Stomach smooth muscle (tissue), 2 donors: ENCODE data around the gene ARHGAP24.

Experiments
- H3K27ac ChIP-seq: one replicate; pipeline ENCODE4 v1.7.0; 2013; ENCODE audit warnings: mild to moderate bottlenecking, low read length, inconsistent platforms
- H3K27me3 ChIP-seq, 2 donors: one replicate each; pipeline ENCODE4 v1.7.0; 2013; ENCODE audit warnings: low read length in 2 of 2; ENCODE audit not compliant: insufficient read depth in 2 of 2, control insufficient read depth in 1 of 2
- H3K36me3 ChIP-seq, 2 donors: one replicate each; pipeline ENCODE4 v1.7.0; 2013; ENCODE audit warnings: low read length in 2 of 2; ENCODE audit not compliant: control insufficient read depth in 2 of 2, insufficient read depth in 2 of 2
- H3K4me1 ChIP-seq: one replicate; pipeline ENCODE4 v1.7.0; 2013; ENCODE audit warnings: low read length; ENCODE audit not compliant: control insufficient read depth, insufficient read depth
- H3K4me3 ChIP-seq, 2 donors: one replicate each; pipeline ENCODE4 v1.7.0; 2013; ENCODE audit warnings: low read length in 2 of 2
- H3K9ac ChIP-seq, 2 donors: one replicate each; pipeline ENCODE4 v1.7.0; 2013; ENCODE audit warnings: low read length in 2 of 2, mild to moderate bottlenecking in 1 of 2
- H3K9me3 ChIP-seq, 2 donors: one replicate each; pipeline ENCODE4 v1.7.0; 2013; ENCODE audit warnings: low read length in 2 of 2; ENCODE audit not compliant: control insufficient read depth in 2 of 2
- donor health status: healthy.
- donor health status: Pancreatic carcinoma.

ARHGAP24 gene

DNA sequence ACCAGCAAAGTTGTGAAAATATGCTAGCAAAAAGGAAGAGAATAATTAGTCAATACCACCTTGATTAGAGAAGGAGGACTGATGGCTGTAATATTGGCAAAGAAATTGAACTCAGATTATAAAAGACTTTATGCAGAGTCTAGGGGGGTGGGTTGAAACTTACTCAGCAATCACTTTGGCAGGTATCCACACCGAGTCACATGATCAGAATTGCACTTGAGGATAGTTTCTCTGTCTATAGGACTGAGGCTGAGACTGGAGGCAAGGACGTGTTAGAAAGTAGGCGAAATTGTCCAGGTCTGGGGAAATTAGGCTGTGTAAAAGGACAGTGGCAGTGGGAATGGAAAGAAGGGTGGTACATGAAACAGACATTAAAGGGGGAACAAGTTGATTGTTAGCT is 284.4 kb downstream of the ARHGAP24 start:
- Histone ChIP-seq H3K4me1 (peaks cover 6% of the 10 kb centered on the region), H3K27ac (no peak overlapping the region)

DNA sequence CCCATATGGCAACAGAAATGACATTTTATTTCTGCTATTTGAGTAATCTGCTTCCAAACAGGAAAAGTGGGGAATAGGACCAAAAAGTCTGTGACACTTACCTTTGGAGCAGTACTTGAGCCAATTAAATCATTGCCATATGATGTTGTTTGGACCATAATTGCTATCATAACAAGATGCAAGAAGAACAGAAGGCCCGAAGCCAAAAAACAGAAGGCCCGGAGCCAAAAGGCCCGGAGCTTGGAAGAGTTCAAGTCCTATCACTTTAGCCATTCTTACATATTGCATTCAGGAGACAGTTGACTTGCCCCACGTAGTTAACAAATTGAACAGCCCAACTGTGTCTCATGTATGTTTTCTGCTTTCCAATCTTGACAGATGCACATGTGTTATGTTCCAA is 285.6 kb downstream of the ARHGAP24 start:
- Histone ChIP-seq H3K9me3 (no peaks in the 10 kb centered on the region), H3K27ac (no peak overlapping the region), H3K9ac (no peak overlapping the region), H3K4me1 (peaks cover 6% of the 10 kb centered on the region), H3K4me3 (no peak overlapping the region), H3K27me3 (no peaks in the 10 kb centered on the region), H3K36me3 (no peaks in the 10 kb centered on the region)

More for the DNA sequence above, 284.4 kb downstream of the ARHGAP24 start:
- Histone ChIP-seq H3K4me3 (no peak overlapping the region), H3K27me3 (no peaks in the 10 kb centered on the region), H3K36me3 (no peaks in the 10 kb centered on the region), H3K9ac (no peak overlapping the region), H3K9me3 (no peaks in the 10 kb centered on the region)

- Histone ChIP-seq H3K4me1 (peaks cover 6% of the 10 kb centered on the region), H3K4me3 (peak overlapping the region; percentile 23), H3K27me3 (no peaks in the 10 kb centered on the region), H3K9ac (no peak overlapping the region), H3K27ac (peak overlapping the region; percentile 25), H3K36me3 (no peaks in the 10 kb centered on the region), H3K9me3 (no peaks in the 10 kb centered on the region)
These were observed 287.0 kb downstream of the ARHGAP24 start for GRCh38 chr4:85761803-85762528.

DNA sequence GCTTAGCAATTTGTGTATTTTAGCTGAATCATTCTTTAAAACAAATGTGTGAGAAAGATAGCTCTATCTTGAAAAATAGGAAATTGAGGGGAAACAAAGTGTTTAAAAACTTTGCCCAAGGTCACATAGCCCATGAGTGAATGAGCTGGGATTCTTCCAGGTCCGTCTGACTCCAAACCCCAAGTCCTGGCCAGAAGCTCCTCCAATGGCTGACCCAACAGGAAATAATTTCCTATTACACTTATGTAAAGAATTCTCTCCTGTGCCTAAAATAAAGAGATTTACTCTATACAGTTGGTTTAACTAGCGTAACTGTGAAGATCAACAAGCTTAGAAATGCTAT is 287.6 kb downstream of the ARHGAP24 start:
- Histone ChIP-seq H3K36me3 (no peaks in the 10 kb centered on the region), H3K4me3 (peak overlapping the region; percentile 23), H3K27me3 (no peaks in the 10 kb centered on the region), H3K9ac (no peak overlapping the region), H3K27ac (peak overlapping the region; percentile 25), H3K4me1 (peaks cover 6% of the 10 kb centered on the region), H3K9me3 (no peaks in the 10 kb centered on the region)

- H3K36me3 ChIP-seq = no peaks in the 10 kb centered on the region
- no peak overlapping the region for H3K27ac ChIP-seq
These were observed 288.3 kb downstream of the ARHGAP24 start for GRCh38 chr4:85763202-85763601.

GRCh38 chr4:85767649-85768048 is 292.7 kb downstream of the ARHGAP24 start:
- Histone ChIP-seq H3K27ac (no peak overlapping the region), H3K36me3 (no peaks in the 10 kb centered on the region), H3K27me3 (no peaks in the 10 kb centered on the region), H3K4me3 (no peak overlapping the region), H3K9ac (no peak overlapping the region), H3K4me1 (no peaks in the 10 kb centered on the region), H3K9me3 (no peaks in the 10 kb centered on the region)

More at GRCh38 chr4:85763202-85763601, 288.3 kb downstream of the ARHGAP24 start:
- H3K4me3 ChIP-seq = no peak overlapping the region
- H3K4me1 ChIP-seq = peaks cover 6% of the 10 kb centered on the region
- no peaks in the 10 kb centered on the region for H3K9me3 ChIP-seq
- no peaks in the 10 kb centered on the region for H3K27me3 ChIP-seq
- H3K9ac ChIP-seq = no peak overlapping the region

DNA sequence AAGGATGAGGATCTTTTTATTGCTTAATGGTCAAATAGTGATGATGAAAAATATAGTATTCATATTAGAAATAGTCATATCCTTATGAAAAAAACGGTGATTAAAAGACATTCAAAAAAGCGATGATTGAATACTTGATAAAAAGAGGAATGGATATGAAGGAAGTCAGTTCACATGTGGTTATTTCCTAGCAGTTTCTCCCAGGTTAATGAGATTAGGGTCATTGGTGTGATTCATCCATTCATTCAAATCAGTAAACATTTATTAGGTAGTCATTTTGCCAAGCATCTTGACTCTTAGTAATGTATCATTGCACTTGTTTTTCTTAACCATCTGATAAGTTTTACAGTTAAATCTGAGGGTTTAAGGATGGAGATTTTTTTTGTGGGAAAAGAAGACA is 294.1 kb downstream of the ARHGAP24 start:
- Histone ChIP-seq H3K36me3 (no peaks in the 10 kb centered on the region), H3K4me1 (no peaks in the 10 kb centered on the region), H3K9ac (no peak overlapping the region), H3K27ac (no peak overlapping the region), H3K9me3 (no peaks in the 10 kb centered on the region), H3K27me3 (no peaks in the 10 kb centered on the region), H3K4me3 (no peak overlapping the region)

- no peaks in the 10 kb centered on the region for H3K36me3 ChIP-seq
- H3K4me3 ChIP-seq = no peak overlapping the region
- no peaks in the 10 kb centered on the region for H3K27me3 ChIP-seq
- H3K9me3 ChIP-seq = no peaks in the 10 kb centered on the region
- no peaks in the 10 kb centered on the region for H3K4me1 ChIP-seq
- H3K9ac ChIP-seq = no peak overlapping the region
- H3K27ac ChIP-seq = no peak overlapping the region
These were observed 297.5 kb downstream of the ARHGAP24 start for GRCh38 chr4:85772470-85772869.

DNA sequence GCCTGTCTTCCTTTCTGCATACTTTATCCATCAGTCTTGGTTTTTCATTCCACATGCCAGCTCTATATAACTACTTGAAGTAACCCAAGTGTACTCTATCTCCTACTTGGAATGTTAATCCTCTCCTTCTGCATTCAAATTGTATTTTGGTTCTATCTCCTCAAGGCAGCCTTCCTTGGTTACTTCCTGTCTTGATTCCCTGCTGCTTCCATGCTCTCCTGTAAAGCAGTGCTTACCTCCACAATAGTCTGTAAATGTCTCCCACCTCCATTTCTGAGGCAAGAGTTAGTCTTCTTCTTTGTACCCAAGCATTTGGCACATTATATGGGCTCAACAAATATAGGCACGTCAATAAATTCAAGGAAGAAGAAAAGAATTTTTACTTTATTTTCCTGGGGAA is 298.4 kb downstream of the ARHGAP24 start:
- Histone ChIP-seq H3K9ac (no peak overlapping the region), H3K9me3 (no peaks in the 10 kb centered on the region), H3K4me3 (no peak overlapping the region), H3K36me3 (no peaks in the 10 kb centered on the region), H3K27ac (no peak overlapping the region), H3K27me3 (no peaks in the 10 kb centered on the region), H3K4me1 (peaks cover 4% of the 10 kb centered on the region)

DNA sequence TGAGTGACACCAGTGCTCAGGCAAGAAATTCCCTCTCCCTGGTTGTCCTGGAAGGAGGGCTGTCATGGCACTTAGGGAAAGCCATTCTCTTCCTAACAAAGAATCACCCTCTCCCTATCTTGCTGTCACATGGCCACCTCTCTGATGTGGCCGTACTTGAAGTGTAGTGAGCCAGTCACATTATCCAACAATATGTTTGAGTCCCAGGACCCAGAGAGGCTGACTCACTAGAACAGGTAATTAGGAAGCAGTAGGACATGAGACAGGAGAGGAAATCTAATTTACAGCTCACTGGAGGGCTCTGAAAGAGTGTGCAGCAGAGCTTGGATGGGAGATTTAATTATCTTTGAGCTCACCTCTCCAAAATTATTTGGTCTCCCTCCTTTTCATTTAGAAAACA is 299.1 kb downstream of the ARHGAP24 start:
- no peak overlapping the region for H3K27ac ChIP-seq
- no peaks in the 10 kb centered on the region for H3K27me3 ChIP-seq
- no peaks in the 10 kb centered on the region for H3K9me3 ChIP-seq
- H3K9ac ChIP-seq = no peak overlapping the region
- H3K4me3 ChIP-seq = no peak overlapping the region
- H3K36me3 ChIP-seq = no peaks in the 10 kb centered on the region
- peaks cover 4% of the 10 kb centered on the region for H3K4me1 ChIP-seq

GRCh38 chr4:85774489-85774888 is 299.5 kb downstream of the ARHGAP24 start:
- no peak overlapping the region for H3K9ac ChIP-seq
- no peak overlapping the region for H3K4me3 ChIP-seq
- H3K36me3 ChIP-seq = no peaks in the 10 kb centered on the region
- H3K4me1 ChIP-seq = peaks cover 4% of the 10 kb centered on the region
- no peaks in the 10 kb centered on the region for H3K9me3 ChIP-seq
- H3K27ac ChIP-seq = no peak overlapping the region
- H3K27me3 ChIP-seq = no peaks in the 10 kb centered on the region
